GM23338 (cell line): ENCODE measurements around the gene RNF150.

Source experiments
- CREB1 ChIP-seq: fragments of 250-450 bp; sonication (Bioruptor Pico); IDR thresholded peaks from 2 replicates; pipeline ENCODE4 v1.5.0; 2020; ENCODE audit warnings: low read depth, mild to moderate bottlenecking, moderate library complexity
- CTCF ChIP-seq, 2 experiments: fragments of 200-600 bp in 1 of 2; sonication (generic) in 1 of 2; conservative IDR thresholded peaks; 2 replicates each; pipeline versions ENCODE4 v1.5.1 to v1.6.1; 2016 to 2017; ENCODE audit warnings: antibody characterized with exemption in 2 of 2, low read depth in 2 of 2, mild to moderate bottlenecking in 2 of 2, moderate library complexity in 1 of 2
- ETS1 ChIP-seq: IDR thresholded peaks from 2 replicates; pipeline ENCODE4 v1.6.1; 2016; ENCODE audit warnings: antibody characterized with exemption
- EZH2 ChIP-seq: fragments of 200-600 bp; sonication (generic); IDR thresholded peaks from one replicate; pipeline ENCODE4 v1.8.0; 2017; ENCODE audit warnings: antibody characterized with exemption, mild to moderate bottlenecking, low read depth; ENCODE audit not compliant: unreplicated experiment
- EZH2phosphoT487 ChIP-seq: fragments of 200-600 bp; sonication (generic); IDR thresholded peaks from one replicate; pipeline ENCODE4 v1.8.1; 2018; ENCODE audit warnings: antibody characterized with exemption; ENCODE audit not compliant: unreplicated experiment
- JUNB ChIP-seq: IDR thresholded peaks from one replicate; pipeline ENCODE4 v1.6.1; 2016; ENCODE audit warnings: antibody characterized with exemption; ENCODE audit not compliant: unreplicated experiment
- NANOG ChIP-seq: IDR thresholded peaks from 2 replicates; pipeline ENCODE4 v1.6.1; 2016; ENCODE audit warnings: antibody characterized with exemption, borderline replicate concordance
- POLR2AphosphoS5 ChIP-seq: IDR thresholded peaks from 2 replicates; pipeline ENCODE4 v1.6.1; 2016; ENCODE audit warnings: antibody characterized with exemption, low read depth
- REST ChIP-seq: IDR thresholded peaks from one replicate; pipeline ENCODE4 v1.6.1; 2018; ENCODE audit warnings: antibody characterized with exemption; ENCODE audit not compliant: unreplicated experiment
- STAT1 ChIP-seq: IDR thresholded peaks from one replicate; pipeline ENCODE4 v1.6.1; 2016; ENCODE audit warnings: antibody characterized with exemption; ENCODE audit not compliant: unreplicated experiment
- ZNF114 ChIP-seq: fragments of 250-450 bp; sonication (Bioruptor Pico); IDR thresholded peaks from 2 replicates; pipeline ENCODE4 v1.5.0; 2020; ENCODE audit warnings: mild to moderate bottlenecking, moderate library complexity
- ZNF462 ChIP-seq: fragments of 250-450 bp; sonication (Bioruptor Pico); IDR thresholded peaks from 2 replicates; pipeline ENCODE4 v1.5.0; 2020; ENCODE audit warnings: mild to moderate bottlenecking, moderate library complexity

GRCh38 chr4:141058591-141059512, 74.4 kb downstream of the RNF150 start:
- TF ChIP-seq REST (no peak), CREB1 (no peak), CTCF (conservative IDR thresholded peaks at IDR 0.05; ENCODE audit: low read depth in 2 of 2) (no peak), JUNB (no peak), POLR2AphosphoS5 (no peak), STAT1 (no peak), EZH2phosphoT487 (no peak), EZH2 (no peak), NANOG (no peak), ETS1 (no peak), ZNF114 (no peak), ZNF462 (no peak)
